Measurements from ENCODE around the gene UBR3.

The UBR3 gene

GRCh38 chr2:169978402-169979017 lies 151.3 kb downstream of the UBR3 start:
- Mint-ChIP-seq H3K4me1 (peaks cover 7% of the 10 kb centered on the region), H3K4me3 (no peak overlapping the region), H3K36me3 (peaks cover 70% of the 10 kb centered on the region), H3K9me3 (peaks cover 25% of the 10 kb centered on the region), H3K27ac (no peak overlapping the region), H3K27me3 (no peaks in the 10 kb centered on the region)
- no peak for ATAC-seq

GRCh38 chr2:169979025-169979424 lies 151.8 kb downstream of the UBR3 start:
- no peaks in the 10 kb centered on the region for H3K27me3 Mint-ChIP-seq
- peaks cover 65% of the 10 kb centered on the region for H3K36me3 Mint-ChIP-seq
- H3K4me1 Mint-ChIP-seq, result peaks cover 6% of the 10 kb centered on the region
- no peak overlapping the region for H3K4me3 Mint-ChIP-seq
- ATAC-seq, result no peak
- H3K27ac Mint-ChIP-seq, result no peak overlapping the region
- H3K9me3 Mint-ChIP-seq, result peaks cover 22% of the 10 kb centered on the region

- Mint-ChIP-seq H3K4me3 (no peak overlapping the region), H3K4me1 (no peaks in the 10 kb centered on the region), H3K9me3 (peaks cover 17% of the 10 kb centered on the region), H3K36me3 (peaks cover 55% of the 10 kb centered on the region), H3K27me3 (no peaks in the 10 kb centered on the region), H3K27ac (no peak overlapping the region)
- ATAC-seq, result no peak
Measured at GRCh38 chr2:169980001-169980400, 152.7 kb downstream of the UBR3 start.

- ATAC-seq, result no peak
- H3K36me3 Mint-ChIP-seq, result peaks cover 55% of the 10 kb centered on the region
- H3K27ac Mint-ChIP-seq, result no peak overlapping the region
- no peaks in the 10 kb centered on the region for H3K4me1 Mint-ChIP-seq
- no peak overlapping the region for H3K4me3 Mint-ChIP-seq
- H3K27me3 Mint-ChIP-seq, result no peaks in the 10 kb centered on the region
- H3K9me3 Mint-ChIP-seq, result peaks cover 11% of the 10 kb centered on the region
Measured at GRCh38 chr2:169980643-169981042, 153.4 kb downstream of the UBR3 start.

- Mint-ChIP-seq H3K9me3 (no peaks in the 10 kb centered on the region), H3K27me3 (no peaks in the 10 kb centered on the region), H3K4me1 (no peaks in the 10 kb centered on the region), H3K36me3 (peaks cover 47% of the 10 kb centered on the region), H3K27ac (no peak overlapping the region), H3K4me3 (no peak overlapping the region)
- ATAC-seq, result no peak
Measured at GRCh38 chr2:169982929-169983328, 155.7 kb downstream of the UBR3 start.

GRCh38 chr2:169983506-169983905 lies 156.3 kb downstream of the UBR3 start:
- H3K27me3 Mint-ChIP-seq, result no peaks in the 10 kb centered on the region
- ATAC-seq, result no peak
- no peaks in the 10 kb centered on the region for H3K9me3 Mint-ChIP-seq
- H3K36me3 Mint-ChIP-seq, result peaks cover 44% of the 10 kb centered on the region
- no peaks in the 10 kb centered on the region for H3K4me1 Mint-ChIP-seq
- no peak overlapping the region for H3K4me3 Mint-ChIP-seq
- H3K27ac Mint-ChIP-seq, result no peak overlapping the region

- H3K4me3 Mint-ChIP-seq, result no peak overlapping the region
- no peak overlapping the region for H3K27ac Mint-ChIP-seq
- ATAC-seq, result no peak
- peaks cover 46% of the 10 kb centered on the region for H3K36me3 Mint-ChIP-seq
- no peaks in the 10 kb centered on the region for H3K27me3 Mint-ChIP-seq
- no peaks in the 10 kb centered on the region for H3K9me3 Mint-ChIP-seq
- no peaks in the 10 kb centered on the region for H3K4me1 Mint-ChIP-seq
Measured at GRCh38 chr2:169984145-169984544, 156.9 kb downstream of the UBR3 start.

- H3K36me3 Mint-ChIP-seq, result peaks cover 66% of the 10 kb centered on the region
- no peak for ATAC-seq
- H3K9me3 Mint-ChIP-seq, result peaks cover 8% of the 10 kb centered on the region
- no peak overlapping the region for H3K4me3 Mint-ChIP-seq
- H3K4me1 Mint-ChIP-seq, result no peaks in the 10 kb centered on the region
- no peaks in the 10 kb centered on the region for H3K27me3 Mint-ChIP-seq
- no peak overlapping the region for H3K27ac Mint-ChIP-seq
Measured at GRCh38 chr2:169994752-169995151, 167.5 kb downstream of the UBR3 start.

GRCh38 chr2:169997140-169997887 lies 170.1 kb downstream of the UBR3 start:
- Mint-ChIP-seq H3K27ac (no peak overlapping the region), H3K36me3 (peaks cover 62% of the 10 kb centered on the region)

GRCh38 chr2:169999054-169999453 lies 171.8 kb downstream of the UBR3 start:
- no peak for ATAC-seq
- no peaks in the 10 kb centered on the region for H3K27me3 Mint-ChIP-seq
- H3K4me3 Mint-ChIP-seq, result no peak overlapping the region
- no peaks in the 10 kb centered on the region for H3K9me3 Mint-ChIP-seq
- H3K36me3 Mint-ChIP-seq, result peaks cover 69% of the 10 kb centered on the region
- H3K27ac Mint-ChIP-seq, result no peak overlapping the region
- H3K4me1 Mint-ChIP-seq, result no peaks in the 10 kb centered on the region

More at GRCh38 chr2:169997140-169997887, 170.1 kb downstream of the UBR3 start:
- Mint-ChIP-seq H3K4me3 (no peak overlapping the region), H3K27me3 (no peaks in the 10 kb centered on the region), H3K9me3 (no peaks in the 10 kb centered on the region), H3K4me1 (no peaks in the 10 kb centered on the region)
- ATAC-seq, result no peak

- no peak for ATAC-seq
- no peaks in the 10 kb centered on the region for H3K27me3 Mint-ChIP-seq
- peaks cover 70% of the 10 kb centered on the region for H3K36me3 Mint-ChIP-seq
- no peak overlapping the region for H3K4me3 Mint-ChIP-seq
- H3K9me3 Mint-ChIP-seq, result no peaks in the 10 kb centered on the region
- H3K4me1 Mint-ChIP-seq, result no peaks in the 10 kb centered on the region
- H3K27ac Mint-ChIP-seq, result no peak overlapping the region
Measured at GRCh38 chr2:170002096-170002495, 174.8 kb downstream of the UBR3 start.

- no peaks in the 10 kb centered on the region for H3K9me3 Mint-ChIP-seq
- no peak overlapping the region for H3K4me3 Mint-ChIP-seq
- H3K27ac Mint-ChIP-seq, result no peak overlapping the region
- no peaks in the 10 kb centered on the region for H3K27me3 Mint-ChIP-seq
- H3K4me1 Mint-ChIP-seq, result no peaks in the 10 kb centered on the region
- ATAC-seq, result no peak
- H3K36me3 Mint-ChIP-seq, result peaks cover 68% of the 10 kb centered on the region
Measured at GRCh38 chr2:170005702-170006101, 178.4 kb downstream of the UBR3 start.

GRCh38 chr2:170006587-170007325 lies 179.5 kb downstream of the UBR3 start:
- Mint-ChIP-seq H3K4me3 (no peak overlapping the region), H3K36me3 (peaks cover 67% of the 10 kb centered on the region)

GRCh38 chr2:170009209-170009608 lies 182.0 kb downstream of the UBR3 start:
- no peaks in the 10 kb centered on the region for H3K27me3 Mint-ChIP-seq
- H3K36me3 Mint-ChIP-seq, result peaks cover 51% of the 10 kb centered on the region
- no peak for ATAC-seq
- H3K9me3 Mint-ChIP-seq, result no peaks in the 10 kb centered on the region
- H3K4me1 Mint-ChIP-seq, result no peaks in the 10 kb centered on the region
- no peak overlapping the region for H3K4me3 Mint-ChIP-seq
- H3K27ac Mint-ChIP-seq, result no peak overlapping the region

More at GRCh38 chr2:170006587-170007325, 179.5 kb downstream of the UBR3 start:
- no peak for ATAC-seq
- no peaks in the 10 kb centered on the region for H3K9me3 Mint-ChIP-seq
- no peaks in the 10 kb centered on the region for H3K27me3 Mint-ChIP-seq
- no peak overlapping the region for H3K27ac Mint-ChIP-seq
- H3K4me1 Mint-ChIP-seq, result no peaks in the 10 kb centered on the region

- Mint-ChIP-seq H3K4me3 (no peak overlapping the region), H3K36me3 (peaks cover 30% of the 10 kb centered on the region), H3K27ac (no peak overlapping the region), H3K27me3 (no peaks in the 10 kb centered on the region), H3K4me1 (no peaks in the 10 kb centered on the region), H3K9me3 (no peaks in the 10 kb centered on the region)
- no peak for ATAC-seq
Measured at GRCh38 chr2:170012773-170013172, 185.5 kb downstream of the UBR3 start.
